ENCODE measurements around the gene CSNK1G1.
A peak's percentile ranks its signal among the peaks of the same experiment; 100 is the strongest.
"Not testable (repeated sequence)": the region's sequence is repeated elsewhere in the genome, so short reads cannot be mapped to it uniquely, and the experiment has no call there.

CSNK1G1 gene

DNA sequence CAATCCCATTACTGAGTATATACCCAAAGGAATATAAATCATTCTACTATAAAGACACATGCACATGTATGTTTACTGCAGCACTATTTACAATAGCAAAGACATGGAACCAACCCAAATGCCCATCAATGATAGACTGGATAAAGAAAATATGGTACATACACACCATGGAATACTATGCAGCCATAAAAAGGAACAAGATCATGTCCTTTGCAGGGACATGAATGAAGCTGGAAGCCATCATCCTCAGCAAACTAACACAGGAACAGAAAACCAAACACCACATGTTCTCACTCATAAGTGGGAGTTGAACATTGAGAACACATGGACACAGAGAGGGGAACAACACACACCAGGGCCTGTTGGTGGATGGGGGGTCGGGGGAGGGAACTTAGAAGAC lies 134.1 kb downstream of the CSNK1G1 start:
- in situ Hi-C loops (cut with HindIII; ENCODE audit: low pct_ligation_motif_present, low pct_unique_long_range_greater_than_20kb, low sequenced_read_pairs); DNase-seq: not testable (repeated sequence)

GRCh38 chr15:64217429-64217750 lies 138.6 kb downstream of the CSNK1G1 start:
- in situ Hi-C loops (cut with HindIII; ENCODE audit: low pct_ligation_motif_present, low pct_unique_long_range_greater_than_20kb, low sequenced_read_pairs): not testable (repeated sequence)

DNA sequence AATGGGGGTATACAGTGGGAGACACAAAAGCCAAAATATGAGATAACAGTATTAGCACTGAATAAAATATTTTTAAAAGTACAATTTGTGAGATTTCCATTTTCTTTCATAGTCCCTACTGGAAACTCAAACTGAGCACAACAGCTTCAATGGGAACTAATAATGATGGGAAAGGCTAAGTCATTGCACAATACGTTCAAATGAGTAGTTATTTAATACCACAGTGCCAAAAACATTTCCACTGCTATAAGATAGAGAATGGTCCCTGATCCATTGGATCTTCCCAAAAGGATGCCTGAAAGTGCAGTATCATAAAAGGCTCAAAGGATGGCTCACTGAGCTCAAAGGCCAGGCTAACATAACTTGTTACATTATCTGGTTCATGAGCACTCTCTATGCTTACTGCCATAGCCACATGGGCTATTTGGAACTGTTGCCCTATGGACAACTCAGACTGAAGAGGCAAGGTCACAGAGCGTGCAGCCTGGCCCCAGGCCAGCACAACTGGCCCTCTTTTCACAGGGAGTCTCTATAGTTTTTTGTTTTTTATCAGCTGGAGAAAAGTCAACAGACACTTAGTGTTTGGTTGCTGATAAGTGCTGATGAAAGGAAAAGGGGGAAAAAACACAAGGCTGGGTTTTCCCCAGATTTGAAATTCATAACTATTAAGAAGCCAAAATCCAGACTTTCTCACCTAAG lies 139.1 kb downstream of the CSNK1G1 start:
- in situ Hi-C loops (cut with HindIII; ENCODE audit: low pct_ligation_motif_present, low pct_unique_long_range_greater_than_20kb, low sequenced_read_pairs): no loop called here
- DNase-seq: no peak

More at GRCh38 chr15:64217429-64217750, 138.6 kb downstream of the CSNK1G1 start:
- not testable (repeated sequence) for DNase-seq

DNA sequence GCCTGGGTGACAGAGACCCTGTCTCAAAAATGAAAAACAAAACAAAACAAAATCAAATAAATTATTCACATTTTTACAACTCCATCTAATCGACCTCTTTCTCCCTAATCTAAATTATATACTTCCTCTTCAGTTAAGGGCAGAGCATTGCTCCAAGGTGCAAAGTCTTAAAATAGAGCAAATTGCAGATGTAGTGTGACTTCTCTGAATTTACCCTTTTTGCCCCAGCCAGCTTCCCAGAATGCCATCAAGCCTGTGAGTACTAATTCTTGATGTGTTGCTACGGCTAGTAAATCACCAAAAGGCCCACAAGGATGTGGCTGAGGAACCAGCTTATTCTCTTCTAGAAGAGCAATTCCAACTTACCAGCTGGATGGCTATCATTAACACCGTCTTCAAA lies 139.8 kb downstream of the CSNK1G1 start:
- DNase-seq: no peak
- in situ Hi-C loops (cut with HindIII; ENCODE audit: low pct_ligation_motif_present, low pct_unique_long_range_greater_than_20kb, low sequenced_read_pairs): no loop called here

DNA sequence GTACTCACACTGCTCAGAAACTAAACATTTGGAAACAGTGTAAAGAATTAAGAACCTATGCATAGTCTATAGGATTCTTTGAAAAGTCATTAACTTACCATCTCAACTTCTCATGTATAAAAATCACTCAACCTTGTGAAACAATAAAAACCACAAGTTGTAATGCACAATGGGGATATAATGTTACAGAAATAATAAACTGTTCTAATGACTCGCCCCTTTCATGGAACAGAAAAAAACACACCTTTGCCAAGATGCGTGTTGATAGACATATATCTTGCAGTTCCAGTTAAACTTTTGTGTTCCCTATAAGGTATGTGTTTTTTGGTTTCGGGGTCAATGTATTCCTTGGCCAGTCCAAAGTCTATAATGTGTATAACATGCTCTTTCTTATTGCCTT lies 142.3 kb downstream of the CSNK1G1 start:
- in situ Hi-C loops (cut with HindIII; ENCODE audit: low pct_ligation_motif_present, low pct_unique_long_range_greater_than_20kb, low sequenced_read_pairs): no loop called here
- no peak for DNase-seq

- in situ Hi-C loops (cut with HindIII; ENCODE audit: low pct_ligation_motif_present, low pct_unique_long_range_greater_than_20kb, low sequenced_read_pairs): no loop called here
- no peak for DNase-seq
These were observed 144.3 kb downstream of the CSNK1G1 start for GRCh38 chr15:64211696-64212095.

DNA sequence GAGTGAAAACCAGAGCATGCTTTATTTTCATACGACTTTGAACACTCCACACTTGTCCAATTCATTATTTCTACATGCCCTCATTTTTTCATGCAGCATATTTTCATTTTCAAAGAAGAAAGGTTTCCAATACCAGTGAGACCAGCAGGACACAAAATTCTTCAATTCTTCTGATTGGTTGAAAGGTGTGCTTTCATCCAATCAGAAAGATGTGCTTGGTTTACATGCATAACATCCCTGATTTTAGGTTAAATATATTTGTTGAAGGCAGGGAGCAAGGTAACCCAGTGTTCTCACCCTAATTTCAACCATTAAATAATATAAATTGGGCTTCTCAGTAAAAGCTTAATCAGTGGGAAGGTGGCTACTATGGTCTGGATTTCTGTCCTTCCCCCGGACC lies 145.6 kb downstream of the CSNK1G1 start:
- in situ Hi-C loops (cut with HindIII; ENCODE audit: low pct_ligation_motif_present, low pct_unique_long_range_greater_than_20kb, low sequenced_read_pairs): no loop called here
- DNase-seq: no peak

- DNase-seq: peak; percentile 59
- in situ Hi-C loops (cut with HindIII; ENCODE audit: low pct_ligation_motif_present, low pct_unique_long_range_greater_than_20kb, low sequenced_read_pairs): no loop called here
These were observed 146.2 kb downstream of the CSNK1G1 start for GRCh38 chr15:64209680-64210334.

GRCh38 chr15:64205202-64205601 lies 150.8 kb downstream of the CSNK1G1 start:
- in situ Hi-C loops (cut with HindIII; ENCODE audit: low pct_ligation_motif_present, low pct_unique_long_range_greater_than_20kb, low sequenced_read_pairs): no loop called here
- no peak for DNase-seq

DNA sequence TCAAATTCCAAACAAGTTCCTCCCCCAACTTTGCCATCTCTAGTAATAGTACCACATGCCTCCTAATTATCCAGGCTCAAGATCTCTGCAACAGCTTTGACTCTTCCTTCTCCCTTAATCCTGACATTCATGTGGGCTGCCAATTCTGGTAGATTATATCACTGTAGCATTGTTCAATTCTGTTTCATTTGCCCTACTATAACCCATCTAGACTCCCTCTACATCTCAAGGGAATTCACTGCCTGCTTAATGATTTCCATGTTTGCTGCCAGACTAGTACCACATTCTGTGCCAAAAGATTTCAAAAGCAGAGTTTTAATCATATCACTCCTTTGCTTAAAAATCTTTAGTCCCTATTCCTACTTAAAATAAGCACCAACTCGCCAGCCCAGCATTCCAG lies 158.5 kb downstream of the CSNK1G1 start:
- no peak for DNase-seq
- in situ Hi-C loops (cut with HindIII; ENCODE audit: low pct_ligation_motif_present, low pct_unique_long_range_greater_than_20kb, low sequenced_read_pairs): no loop called here

GRCh38 chr15:64193971-64194370 lies 162.0 kb downstream of the CSNK1G1 start:
- no peak for DNase-seq
- in situ Hi-C loops (cut with HindIII; ENCODE audit: low pct_ligation_motif_present, low pct_unique_long_range_greater_than_20kb, low sequenced_read_pairs): no loop called here

DNA sequence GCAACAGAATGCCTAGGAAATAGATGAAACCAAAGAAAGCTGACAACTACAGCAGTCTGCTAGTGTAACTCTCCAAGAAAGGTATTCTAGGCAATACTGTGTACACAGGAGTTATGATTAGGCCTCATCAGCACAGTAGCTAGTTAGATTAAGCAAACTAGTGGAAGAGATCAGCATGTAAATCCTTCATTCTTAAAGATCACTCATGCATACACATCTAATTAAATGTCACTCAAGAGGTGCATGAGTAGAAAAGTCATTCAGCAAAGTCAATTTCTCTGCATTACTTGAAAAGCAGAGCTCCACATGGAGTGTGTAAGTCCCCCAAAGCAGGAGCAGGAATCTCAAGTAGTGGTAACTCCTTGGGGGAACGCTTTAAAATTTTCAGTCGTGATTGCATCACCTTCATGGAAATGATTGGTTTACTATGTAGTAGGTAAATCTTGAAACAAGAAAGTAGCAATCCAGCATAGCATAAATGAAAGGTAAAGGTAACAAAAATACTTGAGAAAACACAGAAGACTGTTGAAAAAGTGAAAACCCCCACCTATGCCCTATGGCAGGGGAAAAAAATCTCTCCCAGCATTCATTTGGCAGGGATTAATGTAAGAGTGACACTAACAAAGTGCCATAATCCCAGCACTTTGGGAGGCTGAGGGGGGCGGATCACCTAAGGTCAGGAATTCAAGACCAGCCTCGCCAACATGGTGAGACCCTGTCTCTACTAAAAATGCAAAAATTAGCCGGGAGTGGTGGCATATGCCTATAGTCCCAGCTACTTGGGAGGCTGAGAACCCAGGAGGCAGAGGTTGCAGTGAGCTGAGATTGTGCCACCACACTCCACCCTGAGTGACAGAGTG lies 163.8 kb downstream of the CSNK1G1 start:
- DNase-seq: no peak

GRCh38 chr15:64187396-64188191 lies 168.4 kb downstream of the CSNK1G1 start:
- DNase-seq: no peak
- in situ Hi-C loops (cut with HindIII; ENCODE audit: low pct_ligation_motif_present, low pct_unique_long_range_greater_than_20kb, low sequenced_read_pairs): no loop called here

More for the DNA sequence above, 163.8 kb downstream of the CSNK1G1 start:
- in situ Hi-C loops (cut with HindIII; ENCODE audit: low pct_ligation_motif_present, low pct_unique_long_range_greater_than_20kb, low sequenced_read_pairs): no loop called here

DNA sequence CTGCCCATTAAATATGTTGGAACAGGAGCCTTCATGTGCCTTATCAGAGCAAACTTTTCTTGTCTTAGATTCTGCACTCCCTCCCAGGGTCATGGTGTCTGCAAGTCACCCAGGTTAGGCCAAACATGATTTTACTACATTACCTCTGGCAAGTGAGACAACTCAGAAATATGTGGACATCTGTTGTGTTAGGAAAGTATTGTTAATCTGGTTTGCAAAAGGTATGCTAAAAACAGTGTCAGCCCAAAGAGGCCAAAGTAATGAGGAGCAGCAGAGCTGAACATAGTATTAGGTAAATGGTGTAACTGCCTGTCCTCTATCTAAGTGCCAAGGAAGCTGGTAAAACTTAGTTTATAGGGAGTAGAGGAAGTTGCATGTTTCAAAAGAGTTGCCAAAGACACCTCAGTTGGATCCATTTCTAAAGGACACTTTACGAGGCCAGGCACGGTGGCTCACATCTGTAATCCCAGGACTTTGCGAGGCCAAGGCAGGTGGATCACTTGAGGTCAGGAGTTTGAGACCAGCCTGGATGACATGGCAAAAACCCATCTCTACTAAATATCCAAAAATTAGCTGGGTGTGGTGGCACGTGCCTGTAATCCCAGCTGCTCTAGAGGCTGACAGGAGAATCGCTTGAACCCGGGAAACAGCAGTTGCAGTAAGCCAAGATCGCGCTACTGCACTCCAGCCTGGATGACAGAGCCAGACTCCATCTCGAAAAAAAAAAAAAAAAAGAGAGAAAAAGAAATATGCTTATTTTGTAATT lies 170.6 kb downstream of the CSNK1G1 start:
- in situ Hi-C loops (cut with HindIII; ENCODE audit: low pct_ligation_motif_present, low pct_unique_long_range_greater_than_20kb, low sequenced_read_pairs): no loop called here
- no peak for DNase-seq

- no peak for DNase-seq
- in situ Hi-C loops (cut with HindIII; ENCODE audit: low pct_ligation_motif_present, low pct_unique_long_range_greater_than_20kb, low sequenced_read_pairs): no loop called here
These were observed 173.1 kb downstream of the CSNK1G1 start for GRCh38 chr15:64182859-64183370.

DNA sequence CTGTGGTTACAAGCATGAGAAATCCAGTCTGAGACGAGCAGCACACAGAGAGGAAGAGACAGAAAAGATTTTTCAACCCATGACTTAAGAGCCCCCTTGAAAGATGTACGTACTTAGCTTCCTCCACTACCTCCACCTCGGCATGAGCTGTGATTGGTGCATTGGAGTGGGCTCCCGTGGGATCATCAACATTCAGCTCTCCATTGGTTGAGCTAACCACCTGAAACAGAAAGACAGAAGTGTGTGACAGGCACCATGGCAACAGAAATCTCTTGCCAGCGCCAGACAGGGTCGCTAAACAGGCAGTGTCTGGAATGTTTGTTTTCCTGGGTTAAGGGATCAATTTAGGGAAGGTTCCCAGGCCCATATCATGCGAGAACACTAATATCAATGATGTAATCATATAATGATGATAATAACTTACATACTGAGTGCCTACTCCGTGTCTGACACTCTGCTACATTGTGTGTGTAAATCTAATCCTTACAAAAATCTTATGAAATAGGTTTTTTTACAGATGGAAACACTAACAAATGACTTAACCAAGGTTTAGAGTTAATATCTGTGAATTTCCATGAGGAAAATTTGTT lies 175.6 kb downstream of the CSNK1G1 start:
- in situ Hi-C loops (cut with HindIII; ENCODE audit: low pct_ligation_motif_present, low pct_unique_long_range_greater_than_20kb, low sequenced_read_pairs): no loop called here
- no peak for DNase-seq

DNA sequence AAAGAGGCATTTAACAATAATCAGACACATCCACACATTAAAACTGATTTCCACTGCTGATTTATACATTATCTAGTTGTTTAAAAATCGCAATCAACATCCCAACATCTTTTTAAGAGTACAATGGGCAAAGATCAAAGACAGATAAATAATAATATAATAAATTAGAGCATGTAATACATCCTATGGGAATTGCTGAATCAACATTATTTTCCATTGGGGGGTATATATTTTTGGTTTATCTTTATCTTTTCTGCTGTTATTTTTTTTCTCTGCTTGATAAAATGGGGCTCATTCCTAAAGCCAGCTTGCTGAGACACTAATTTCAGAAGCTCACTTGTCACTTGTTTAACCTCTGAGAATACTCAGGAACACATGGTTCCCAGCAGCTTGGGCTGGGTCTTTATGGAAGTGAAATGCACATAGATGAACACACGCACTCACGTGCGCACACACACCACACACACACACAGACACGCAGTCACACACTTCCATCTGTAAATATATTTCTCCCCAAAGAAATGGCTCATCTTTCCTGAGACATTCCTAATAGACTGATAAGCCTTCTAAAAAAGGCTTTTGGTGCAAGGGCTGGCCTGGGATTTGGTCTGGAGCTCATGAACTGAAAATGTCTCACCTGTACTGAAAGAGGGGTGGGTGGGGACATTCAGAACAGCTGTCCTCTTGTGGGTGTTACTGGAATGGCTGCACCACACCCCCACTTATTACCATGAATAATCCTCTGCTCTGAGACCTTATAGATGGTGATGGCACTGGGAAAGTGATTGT lies 189.7 kb downstream of the CSNK1G1 start:
- no peak for DNase-seq
- in situ Hi-C loops (cut with HindIII; ENCODE audit: low pct_ligation_motif_present, low pct_unique_long_range_greater_than_20kb, low sequenced_read_pairs): no loop called here
